NT2/D1 (cell line): ENCODE data around the gene NHS.

ENCODE experiments used
- YY1 ChIP-seq: IDR thresholded peaks from 2 replicates; pipeline ENCODE4 v1.6.1; 2011; ENCODE audit not compliant: insufficient read length, insufficient read depth
- ZNF274 ChIP-seq: IDR thresholded peaks from 2 replicates; pipeline ENCODE4 v1.6.1; 2011; ENCODE audit warnings: mild to moderate bottlenecking, low read depth, low read length

DNA sequence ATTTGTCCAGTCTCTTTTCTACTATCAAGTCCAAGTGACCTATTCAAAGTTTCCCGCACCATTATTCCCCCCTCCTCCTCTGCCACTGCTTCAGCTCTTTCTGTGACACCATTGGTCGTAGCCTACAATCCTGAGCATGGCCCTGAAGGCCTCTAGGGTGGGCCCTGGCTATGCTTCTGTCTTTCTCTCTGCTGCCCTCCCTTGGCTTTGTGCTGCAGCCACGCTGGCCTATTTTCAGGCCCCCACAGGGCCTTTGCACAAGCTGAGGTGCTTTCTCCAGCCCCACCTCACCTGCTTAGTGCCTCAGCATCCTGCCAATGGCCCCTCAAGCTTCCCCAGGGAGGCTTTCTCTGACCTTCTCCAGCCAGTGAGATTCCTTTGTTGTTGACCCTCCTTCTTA, 156.5 kb downstream of the NHS start:
- TF ChIP-seq ZNF274 (no peak), YY1 (no peak)
